Stimulated activated CD8-positive, alpha-beta memory T cell treated with anti-CD3 and anti-CD28 coated beads, Interleukin-15, amount 100 ng/mL, for 1 hour (primary cell): ENCODE data around the gene IGFL2.
"Not testable (repeated sequence)": the region's sequence is repeated elsewhere in the genome, so short reads cannot be mapped to it uniquely, and the experiment has no call there.

Experiments
- DNase-seq: peaks from one replicate; pipeline ENCODE4 v3.0.0-alpha.2; 2020; ENCODE audit warnings: low read depth

The IGFL2 gene

GRCh38 chr19:46189971-46190888 lies 42.2 kb downstream of the IGFL2 start:
- no peak for DNase-seq

GRCh38 chr19:46191356-46191755 lies 43.3 kb downstream of the IGFL2 start:
- DNase-seq = no peak

GRCh38 chr19:46191972-46192371 lies 43.9 kb downstream of the IGFL2 start:
- no peak for DNase-seq

- DNase-seq = not testable (repeated sequence)
Measured at GRCh38 chr19:46192626-46192991, 44.6 kb downstream of the IGFL2 start.

- DNase-seq = no peak
Measured at GRCh38 chr19:46192992-46193650, 45.1 kb downstream of the IGFL2 start.

GRCh38 chr19:46193678-46194077 lies 45.6 kb downstream of the IGFL2 start:
- DNase-seq = no peak

GRCh38 chr19:46195104-46195503 lies 47.1 kb downstream of the IGFL2 start:
- DNase-seq = no peak

- DNase-seq = not testable (repeated sequence)
Measured at GRCh38 chr19:46195919-46196318, 47.9 kb downstream of the IGFL2 start.

- no peak for DNase-seq
Measured at GRCh38 chr19:46196410-46197124, 48.5 kb downstream of the IGFL2 start.

GRCh38 chr19:46197314-46198070 lies 49.5 kb downstream of the IGFL2 start:
- no peak for DNase-seq

- no peak for DNase-seq
Measured at GRCh38 chr19:46198756-46199155, 50.7 kb downstream of the IGFL2 start.

- DNase-seq = no peak
Measured at GRCh38 chr19:46201454-46202310, 53.6 kb downstream of the IGFL2 start.

- no peak for DNase-seq
Measured at GRCh38 chr19:46202426-46202825, 54.4 kb downstream of the IGFL2 start.

- DNase-seq = no peak
Measured at GRCh38 chr19:46202872-46203860, 55.1 kb downstream of the IGFL2 start.

GRCh38 chr19:46204008-46204407 lies 56.0 kb downstream of the IGFL2 start:
- no peak for DNase-seq

GRCh38 chr19:46205183-46205984 lies 57.3 kb downstream of the IGFL2 start:
- no peak for DNase-seq

GRCh38 chr19:46206176-46206575 lies 58.1 kb downstream of the IGFL2 start:
- DNase-seq = no peak

- no peak for DNase-seq
Measured at GRCh38 chr19:46206682-46207081, 58.6 kb downstream of the IGFL2 start.

GRCh38 chr19:46207858-46208257 lies 59.8 kb downstream of the IGFL2 start:
- not testable (repeated sequence) for DNase-seq
